ENCODE data around the gene PGM5. TPM values are rescaled to one million over a fixed set of nuclear protein-coding genes. Genes with fewer than 3 reads are reported as not detected.

The PGM5 gene
- total and polyA plus RNA-seq, 2 experiments from 2014 or later = not detected

DNA sequence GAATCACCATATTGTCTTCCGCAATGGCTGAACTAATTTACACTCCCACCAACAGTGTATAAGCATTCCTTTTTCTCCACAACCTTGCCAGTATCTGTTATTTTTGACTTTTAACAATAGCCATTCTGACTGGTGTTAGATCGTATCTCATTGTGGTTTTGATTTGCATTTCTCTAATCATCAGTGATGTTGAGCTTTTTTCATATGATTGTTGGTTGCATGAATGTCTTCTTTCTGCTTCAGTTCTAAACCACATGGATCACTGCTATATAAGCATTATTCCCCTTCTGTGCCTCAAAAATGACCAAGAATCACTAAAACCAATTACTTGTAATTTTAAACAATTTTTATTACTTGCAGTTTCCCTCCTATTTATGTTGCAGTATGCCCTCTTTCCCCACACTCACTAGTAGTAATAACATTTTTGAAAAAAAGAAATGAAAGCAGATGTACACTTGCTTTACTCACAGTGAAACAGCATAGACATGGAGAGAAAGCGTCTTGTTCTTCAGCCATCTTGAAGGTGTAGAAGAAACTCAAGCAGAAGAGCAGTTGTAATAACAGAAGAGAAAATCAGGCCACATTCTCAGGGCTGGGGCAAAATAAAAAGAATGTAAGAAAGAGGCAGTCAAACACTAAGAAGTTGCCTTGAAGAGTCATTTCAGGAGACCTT, 188.8 kb downstream of the PGM5 start:
- Histone ChIP-seq H3K27me3 (ENCODE audit: insufficient read depth) (peaks cover 19% of the 10 kb centered on the region), H3F3A (replicated peaks; ENCODE audit: low read depth) (no peaks in the 10 kb centered on the region), H4K20me1 (replicated peaks; ENCODE audit: insufficient read depth) (no peaks in the 10 kb centered on the region), H2AFZ (no peak overlapping the region), H3K36me3 (ENCODE audit: insufficient read depth) (no peaks in the 10 kb centered on the region), H3K27ac (ENCODE audit: low read depth) (no peak overlapping the region), H3K4me1 (ENCODE audit: insufficient read depth) (no peaks in the 10 kb centered on the region), H3K4me3 (no peak overlapping the region), H3K79me2 (replicated peaks; ENCODE audit: insufficient read depth) (no peaks in the 10 kb centered on the region), H3K4me2 (no peak overlapping the region), H3K9me2 (ENCODE audit: insufficient read depth) (no peaks in the 10 kb centered on the region)
- Mint-ChIP-seq H3K27me3 (ENCODE audit: insufficient read depth, low read depth, poor library complexity) (peaks cover 7% of the 10 kb centered on the region), H3K4me1 (no peaks in the 10 kb centered on the region), H3K4me3 (no peak overlapping the region), H3K27ac (no peak overlapping the region), H3K36me3 (ENCODE audit: low read depth) (no peaks in the 10 kb centered on the region), H3K9me3 (no peaks in the 10 kb centered on the region)
- ATAC-seq (no peak), DNase-seq (ENCODE audit: low spot score) (no peak)
- TF ChIP-seq EZH2 (IDR thresholded peaks at IDR 0.05; ENCODE audit: low read depth, unreplicated experiment) (no peak), POLR2AphosphoS5 (IDR thresholded peaks at IDR 0.05; ENCODE audit: low read depth) (no peak), ZNF114 (CRISPR knock-in tag; IDR thresholded peaks at IDR 0.05) (no peak), EZH2phosphoT487 (IDR thresholded peaks at IDR 0.05; ENCODE audit: unreplicated experiment) (no peak), JUNB (IDR thresholded peaks at IDR 0.05; ENCODE audit: unreplicated experiment) (no peak), STAT1 (IDR thresholded peaks at IDR 0.05; ENCODE audit: unreplicated experiment) (no peak), ZNF331 (CRISPR knock-in tag; IDR thresholded peaks at IDR 0.05; ENCODE audit: low read depth) (no peak), CREB1 (CRISPR knock-in tag; IDR thresholded peaks at IDR 0.05; ENCODE audit: low read depth) (no peak)
- TF ChIP-seq, protein P1, sequence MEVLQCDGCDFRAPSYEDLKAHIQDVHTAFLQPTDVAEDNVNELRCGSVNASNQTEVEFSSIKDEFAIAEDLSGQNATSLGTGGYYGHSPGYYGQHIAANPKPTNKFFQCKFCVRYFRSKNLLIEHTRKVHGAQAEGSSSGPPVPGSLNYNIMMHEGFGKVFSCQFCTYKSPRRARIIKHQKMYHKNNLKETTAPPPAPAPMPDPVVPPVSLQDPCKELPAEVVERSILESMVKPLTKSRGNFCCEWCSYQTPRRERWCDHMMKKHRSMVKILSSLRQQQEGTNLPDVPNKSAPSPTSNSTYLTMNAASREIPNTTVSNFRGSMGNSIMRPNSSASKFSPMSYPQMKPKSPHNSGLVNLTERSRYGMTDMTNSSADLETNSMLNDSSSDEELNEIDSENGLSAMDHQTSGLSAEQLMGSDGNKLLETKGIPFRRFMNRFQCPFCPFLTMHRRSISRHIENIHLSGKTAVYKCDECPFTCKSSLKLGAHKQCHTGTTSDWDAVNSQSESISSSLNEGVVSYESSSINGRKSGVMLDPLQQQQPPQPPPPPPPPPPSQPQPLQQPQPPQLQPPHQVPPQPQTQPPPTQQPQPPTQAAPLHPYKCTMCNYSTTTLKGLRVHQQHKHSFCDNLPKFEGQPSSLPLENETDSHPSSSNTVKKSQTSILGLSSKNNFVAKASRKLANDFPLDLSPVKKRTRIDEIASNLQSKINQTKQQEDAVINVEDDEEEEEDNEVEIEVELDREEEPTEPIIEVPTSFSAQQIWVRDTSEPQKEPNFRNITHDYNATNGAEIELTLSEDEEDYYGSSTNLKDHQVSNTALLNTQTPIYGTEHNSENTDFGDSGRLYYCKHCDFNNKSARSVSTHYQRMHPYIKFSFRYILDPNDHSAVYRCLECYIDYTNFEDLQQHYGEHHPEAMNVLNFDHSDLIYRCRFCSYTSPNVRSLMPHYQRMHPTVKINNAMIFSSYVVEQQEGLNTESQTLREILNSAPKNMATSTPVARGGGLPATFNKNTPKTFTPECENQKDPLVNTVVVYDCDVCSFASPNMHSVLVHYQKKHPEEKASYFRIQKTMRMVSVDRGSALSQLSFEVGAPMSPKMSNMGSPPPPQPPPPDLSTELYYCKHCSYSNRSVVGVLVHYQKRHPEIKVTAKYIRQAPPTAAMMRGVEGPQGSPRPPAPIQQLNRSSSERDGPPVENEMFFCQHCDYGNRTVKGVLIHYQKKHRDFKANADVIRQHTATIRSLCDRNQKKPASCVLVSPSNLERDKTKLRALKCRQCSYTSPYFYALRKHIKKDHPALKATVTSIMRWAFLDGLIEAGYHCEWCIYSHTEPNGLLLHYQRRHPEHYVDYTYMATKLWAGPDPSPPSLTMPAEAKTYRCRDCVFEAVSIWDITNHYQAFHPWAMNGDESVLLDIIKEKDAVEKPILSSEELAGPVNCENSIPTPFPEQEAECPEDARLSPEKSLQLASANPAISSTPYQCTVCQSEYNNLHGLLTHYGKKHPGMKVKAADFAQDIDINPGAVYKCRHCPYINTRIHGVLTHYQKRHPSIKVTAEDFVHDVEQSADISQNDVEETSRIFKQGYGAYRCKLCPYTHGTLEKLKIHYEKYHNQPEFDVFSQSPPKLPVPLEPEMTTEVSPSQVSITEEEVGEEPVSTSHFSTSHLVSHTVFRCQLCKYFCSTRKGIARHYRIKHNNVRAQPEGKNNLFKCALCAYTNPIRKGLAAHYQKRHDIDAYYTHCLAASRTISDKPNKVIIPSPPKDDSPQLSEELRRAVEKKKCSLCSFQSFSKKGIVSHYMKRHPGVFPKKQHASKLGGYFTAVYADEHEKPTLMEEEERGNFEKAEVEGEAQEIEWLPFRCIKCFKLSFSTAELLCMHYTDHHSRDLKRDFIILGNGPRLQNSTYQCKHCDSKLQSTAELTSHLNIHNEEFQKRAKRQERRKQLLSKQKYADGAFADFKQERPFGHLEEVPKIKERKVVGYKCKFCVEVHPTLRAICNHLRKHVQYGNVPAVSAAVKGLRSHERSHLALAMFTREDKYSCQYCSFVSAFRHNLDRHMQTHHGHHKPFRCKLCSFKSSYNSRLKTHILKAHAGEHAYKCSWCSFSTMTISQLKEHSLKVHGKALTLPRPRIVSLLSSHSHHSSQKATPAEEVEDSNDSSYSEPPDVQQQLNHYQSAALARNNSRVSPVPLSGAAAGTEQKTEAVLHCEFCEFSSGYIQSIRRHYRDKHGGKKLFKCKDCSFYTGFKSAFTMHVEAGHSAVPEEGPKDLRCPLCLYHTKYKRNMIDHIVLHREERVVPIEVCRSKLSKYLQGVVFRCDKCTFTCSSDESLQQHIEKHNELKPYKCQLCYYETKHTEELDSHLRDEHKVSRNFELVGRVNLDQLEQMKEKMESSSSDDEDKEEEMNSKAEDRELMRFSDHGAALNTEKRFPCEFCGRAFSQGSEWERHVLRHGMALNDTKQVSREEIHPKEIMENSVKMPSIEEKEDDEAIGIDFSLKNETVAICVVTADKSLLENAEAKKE (CRISPR knock-in tag; IDR thresholded peaks at IDR 0.05) = no peak
- TF ChIP-seq, protein P2, sequence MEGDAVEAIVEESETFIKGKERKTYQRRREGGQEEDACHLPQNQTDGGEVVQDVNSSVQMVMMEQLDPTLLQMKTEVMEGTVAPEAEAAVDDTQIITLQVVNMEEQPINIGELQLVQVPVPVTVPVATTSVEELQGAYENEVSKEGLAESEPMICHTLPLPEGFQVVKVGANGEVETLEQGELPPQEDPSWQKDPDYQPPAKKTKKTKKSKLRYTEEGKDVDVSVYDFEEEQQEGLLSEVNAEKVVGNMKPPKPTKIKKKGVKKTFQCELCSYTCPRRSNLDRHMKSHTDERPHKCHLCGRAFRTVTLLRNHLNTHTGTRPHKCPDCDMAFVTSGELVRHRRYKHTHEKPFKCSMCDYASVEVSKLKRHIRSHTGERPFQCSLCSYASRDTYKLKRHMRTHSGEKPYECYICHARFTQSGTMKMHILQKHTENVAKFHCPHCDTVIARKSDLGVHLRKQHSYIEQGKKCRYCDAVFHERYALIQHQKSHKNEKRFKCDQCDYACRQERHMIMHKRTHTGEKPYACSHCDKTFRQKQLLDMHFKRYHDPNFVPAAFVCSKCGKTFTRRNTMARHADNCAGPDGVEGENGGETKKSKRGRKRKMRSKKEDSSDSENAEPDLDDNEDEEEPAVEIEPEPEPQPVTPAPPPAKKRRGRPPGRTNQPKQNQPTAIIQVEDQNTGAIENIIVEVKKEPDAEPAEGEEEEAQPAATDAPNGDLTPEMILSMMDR (conservative IDR thresholded peaks at IDR 0.05; ENCODE audit: low read depth in 2 of 2) = no peak
- TF ChIP-seq, protein P3, sequence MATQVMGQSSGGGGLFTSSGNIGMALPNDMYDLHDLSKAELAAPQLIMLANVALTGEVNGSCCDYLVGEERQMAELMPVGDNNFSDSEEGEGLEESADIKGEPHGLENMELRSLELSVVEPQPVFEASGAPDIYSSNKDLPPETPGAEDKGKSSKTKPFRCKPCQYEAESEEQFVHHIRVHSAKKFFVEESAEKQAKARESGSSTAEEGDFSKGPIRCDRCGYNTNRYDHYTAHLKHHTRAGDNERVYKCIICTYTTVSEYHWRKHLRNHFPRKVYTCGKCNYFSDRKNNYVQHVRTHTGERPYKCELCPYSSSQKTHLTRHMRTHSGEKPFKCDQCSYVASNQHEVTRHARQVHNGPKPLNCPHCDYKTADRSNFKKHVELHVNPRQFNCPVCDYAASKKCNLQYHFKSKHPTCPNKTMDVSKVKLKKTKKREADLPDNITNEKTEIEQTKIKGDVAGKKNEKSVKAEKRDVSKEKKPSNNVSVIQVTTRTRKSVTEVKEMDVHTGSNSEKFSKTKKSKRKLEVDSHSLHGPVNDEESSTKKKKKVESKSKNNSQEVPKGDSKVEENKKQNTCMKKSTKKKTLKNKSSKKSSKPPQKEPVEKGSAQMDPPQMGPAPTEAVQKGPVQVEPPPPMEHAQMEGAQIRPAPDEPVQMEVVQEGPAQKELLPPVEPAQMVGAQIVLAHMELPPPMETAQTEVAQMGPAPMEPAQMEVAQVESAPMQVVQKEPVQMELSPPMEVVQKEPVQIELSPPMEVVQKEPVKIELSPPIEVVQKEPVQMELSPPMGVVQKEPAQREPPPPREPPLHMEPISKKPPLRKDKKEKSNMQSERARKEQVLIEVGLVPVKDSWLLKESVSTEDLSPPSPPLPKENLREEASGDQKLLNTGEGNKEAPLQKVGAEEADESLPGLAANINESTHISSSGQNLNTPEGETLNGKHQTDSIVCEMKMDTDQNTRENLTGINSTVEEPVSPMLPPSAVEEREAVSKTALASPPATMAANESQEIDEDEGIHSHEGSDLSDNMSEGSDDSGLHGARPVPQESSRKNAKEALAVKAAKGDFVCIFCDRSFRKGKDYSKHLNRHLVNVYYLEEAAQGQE (IDR thresholded peaks at IDR 0.05; ENCODE audit: unreplicated experiment) = no peak
- TF ChIP-seq, protein P4, sequence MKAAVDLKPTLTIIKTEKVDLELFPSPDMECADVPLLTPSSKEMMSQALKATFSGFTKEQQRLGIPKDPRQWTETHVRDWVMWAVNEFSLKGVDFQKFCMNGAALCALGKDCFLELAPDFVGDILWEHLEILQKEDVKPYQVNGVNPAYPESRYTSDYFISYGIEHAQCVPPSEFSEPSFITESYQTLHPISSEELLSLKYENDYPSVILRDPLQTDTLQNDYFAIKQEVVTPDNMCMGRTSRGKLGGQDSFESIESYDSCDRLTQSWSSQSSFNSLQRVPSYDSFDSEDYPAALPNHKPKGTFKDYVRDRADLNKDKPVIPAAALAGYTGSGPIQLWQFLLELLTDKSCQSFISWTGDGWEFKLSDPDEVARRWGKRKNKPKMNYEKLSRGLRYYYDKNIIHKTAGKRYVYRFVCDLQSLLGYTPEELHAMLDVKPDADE (IDR thresholded peaks at IDR 0.05) = no peak

All from GM23338 (cell line).